GM21717 (cell line): ENCODE measurements around the gene HSPB1.
"Not testable (repeated sequence)": the region's sequence is repeated elsewhere in the genome, so short reads cannot be mapped to it uniquely, and the experiment has no call there.

Experiments used
- ATAC-seq: cut with Tn5 transposase; IDR thresholded peaks from one replicate; pipeline ENCODE4 v1.9.1; 2021; ENCODE audit warnings: mild to moderate bottlenecking, moderate library complexity; ENCODE audit not compliant: unreplicated experiment

The HSPB1 gene

GRCh38 chr7:76302347-76303201, at the start of gene HSPB1:
TSS of gene HSPB1 (plus strand) at chr7:76302673. CDS start at chr7:76302713, 40 bp downstream.
- ATAC-seq = no peak

GRCh38 chr7:76254781-76255180, 47.7 kb upstream of the HSPB1 start:
- no peak for ATAC-seq

- no peak for ATAC-seq
These were observed 44.5 kb upstream of the HSPB1 start for GRCh38 chr7:76257973-76258372.

GRCh38 chr7:76259124-76260093, 43.1 kb upstream of the HSPB1 start:
- ATAC-seq = no peak

GRCh38 chr7:76260171-76260703, 42.2 kb upstream of the HSPB1 start:
- no peak for ATAC-seq

- no peak for ATAC-seq
These were observed 41.1 kb upstream of the HSPB1 start for GRCh38 chr7:76261329-76261728.

- ATAC-seq = no peak
These were observed 40.5 kb upstream of the HSPB1 start for GRCh38 chr7:76261931-76262330.

- no peak for ATAC-seq
These were observed 39.6 kb upstream of the HSPB1 start for GRCh38 chr7:76262683-76263402.

- ATAC-seq = no peak
These were observed 37.2 kb upstream of the HSPB1 start for GRCh38 chr7:76265299-76265698.

DNA sequence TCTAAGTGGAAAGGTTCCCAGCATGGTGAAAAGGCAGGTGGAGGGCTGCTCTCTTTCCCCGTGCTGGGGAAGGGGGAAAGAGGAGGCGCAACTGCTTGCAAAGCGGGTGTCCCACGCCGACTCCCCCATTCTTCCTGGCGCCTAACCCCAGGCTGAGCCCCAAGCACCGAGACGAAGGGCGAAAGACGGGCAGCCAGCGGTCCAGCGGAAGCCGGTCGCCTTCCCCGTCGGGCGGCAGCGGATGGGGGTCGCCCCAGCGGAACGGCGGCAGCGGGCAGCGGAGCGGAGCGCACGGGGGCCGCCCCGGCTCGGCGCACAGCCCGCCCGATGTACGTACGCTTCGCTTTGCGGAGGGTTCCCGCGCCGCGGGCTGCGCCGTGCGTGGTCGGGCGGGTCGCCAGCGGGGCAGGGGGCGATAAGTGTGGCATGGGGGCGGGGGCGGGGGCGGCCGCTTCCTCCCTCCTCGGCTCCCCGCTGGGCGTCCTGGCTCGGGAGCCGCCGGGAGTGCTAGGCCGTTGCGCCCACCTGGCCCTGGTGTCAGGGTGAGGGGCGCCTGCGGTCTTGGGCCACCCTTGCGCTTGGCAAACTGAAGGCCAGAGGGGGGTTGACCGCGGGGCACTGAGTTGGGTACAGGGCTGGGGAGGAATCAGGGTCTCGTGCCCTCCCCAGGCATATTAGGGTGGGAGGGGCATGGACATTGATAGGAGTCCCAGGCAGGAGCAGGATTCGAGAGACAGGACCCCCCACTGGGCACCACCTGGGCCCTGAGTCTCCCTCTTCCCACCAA, 35.2 kb upstream of the HSPB1 start:
- ATAC-seq = no peak

- ATAC-seq = no peak
These were observed 34.6 kb upstream of the HSPB1 start for GRCh38 chr7:76267894-76268183.

- ATAC-seq = no peak
These were observed 34.1 kb upstream of the HSPB1 start for GRCh38 chr7:76268376-76268775.

DNA sequence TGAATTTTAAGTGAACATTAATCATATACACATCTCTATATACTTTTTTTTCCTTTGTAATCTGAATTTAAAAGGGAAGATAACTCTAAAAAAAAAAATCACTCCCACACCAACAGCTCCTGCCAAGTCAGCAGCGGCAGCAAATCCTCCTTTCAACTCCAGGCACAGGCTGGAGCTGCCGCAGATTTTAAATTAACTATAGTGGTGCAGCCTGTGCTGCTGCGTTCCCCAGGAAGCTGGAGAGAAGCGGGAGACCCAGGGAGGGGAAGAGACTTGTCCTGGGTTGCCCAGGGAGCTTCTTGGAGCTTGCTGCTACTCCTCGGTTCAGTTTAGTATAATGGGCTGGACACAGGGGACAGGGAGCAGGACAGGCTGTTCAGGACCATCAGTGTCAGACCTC, 32.6 kb upstream of the HSPB1 start:
- no peak for ATAC-seq

DNA sequence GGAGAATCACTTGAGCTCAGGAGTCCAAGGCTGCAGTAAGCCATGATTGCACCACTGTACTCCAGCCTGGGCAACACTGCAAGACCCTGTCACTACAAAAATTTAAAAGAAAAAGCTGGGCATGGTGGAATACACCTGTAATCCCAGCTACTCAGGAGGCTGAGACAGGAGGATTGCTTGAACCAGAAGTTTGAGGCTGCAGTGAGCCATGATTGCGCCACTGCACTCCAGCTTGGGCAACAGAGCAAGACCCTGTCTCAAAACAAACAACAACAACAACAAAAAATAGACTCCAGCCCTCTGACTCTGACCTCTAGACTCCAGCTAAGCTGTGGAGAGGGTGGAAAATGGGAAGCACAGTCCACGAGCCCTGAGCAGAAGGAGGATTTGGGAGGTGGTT, 31.1 kb upstream of the HSPB1 start:
- not testable (repeated sequence) for ATAC-seq

DNA sequence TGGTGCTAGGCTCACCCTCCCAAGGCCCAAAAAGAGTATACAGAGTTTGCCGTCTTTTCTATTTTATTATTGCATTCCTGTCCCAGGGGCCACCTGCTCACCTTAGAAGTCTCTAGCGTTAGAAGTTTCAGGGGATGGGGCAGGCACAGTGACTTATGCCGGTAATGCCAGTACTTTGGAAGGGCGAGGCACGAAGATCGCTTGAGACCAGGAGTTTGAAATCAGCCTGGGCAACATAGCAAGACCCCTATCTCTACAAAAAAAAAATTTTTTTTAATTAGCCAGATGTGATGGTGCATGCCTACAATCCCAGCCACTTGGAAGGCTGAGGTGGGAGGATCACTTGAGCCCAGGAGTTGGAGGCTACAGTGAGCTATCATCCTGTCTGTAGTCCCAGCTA, 30.3 kb upstream of the HSPB1 start:
- no peak for ATAC-seq

DNA sequence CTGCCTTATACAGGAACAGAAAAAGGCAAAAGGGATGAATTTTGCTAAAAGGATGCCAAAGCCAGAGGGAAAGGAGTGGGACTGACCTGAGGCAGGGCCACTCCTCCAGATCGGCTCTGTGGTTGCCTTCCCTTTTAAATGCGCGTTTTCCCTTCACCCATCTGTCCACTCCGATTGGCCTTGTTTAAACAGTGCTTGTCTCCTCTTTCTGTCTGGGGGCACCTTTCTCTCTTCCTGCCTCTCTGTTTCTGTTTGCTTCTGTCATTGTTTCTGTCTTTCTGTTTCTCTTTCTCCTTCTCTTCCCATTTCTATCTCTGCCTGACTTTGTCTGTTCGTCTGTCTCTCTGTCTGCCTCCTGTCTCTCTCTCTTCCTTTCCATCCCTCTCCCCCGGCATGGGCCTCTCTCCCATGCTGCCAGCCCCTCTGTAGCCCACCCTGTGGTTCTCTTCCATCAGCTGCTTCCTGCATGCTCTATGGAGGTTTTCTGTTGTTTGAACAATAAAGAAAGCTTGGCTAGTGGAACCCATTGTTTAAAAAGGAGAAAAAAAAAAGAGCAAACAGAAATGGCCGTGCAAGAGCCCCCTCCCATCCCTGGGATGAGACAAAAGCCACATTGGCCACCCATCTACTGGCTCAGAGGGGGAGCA, 29.5 kb upstream of the HSPB1 start:
- ATAC-seq = peak; percentile 66

- no peak for ATAC-seq
These were observed 29.0 kb upstream of the HSPB1 start for GRCh38 chr7:76273503-76273902.

- ATAC-seq = no peak
These were observed 23.9 kb upstream of the HSPB1 start for GRCh38 chr7:76278540-76278939.

DNA sequence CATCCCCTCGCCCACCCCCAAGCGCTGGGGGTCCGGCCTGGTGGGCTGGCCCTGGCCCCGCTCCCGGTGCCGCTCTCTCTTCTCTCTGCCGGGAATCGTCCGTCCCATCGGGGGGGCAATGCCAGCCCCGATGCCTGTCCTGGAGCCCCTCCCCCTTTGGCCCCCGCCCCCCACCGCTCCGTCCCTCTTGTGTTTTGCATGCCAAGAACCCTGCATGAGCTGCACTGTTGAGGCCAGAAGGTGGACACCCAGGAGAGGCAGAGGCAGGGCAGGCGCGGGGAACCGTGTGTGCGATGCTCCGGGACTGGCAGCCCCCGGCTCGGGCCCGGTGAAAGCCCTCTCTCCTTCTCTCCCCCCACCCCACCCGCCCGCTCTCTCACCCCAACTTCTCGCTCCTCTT, 22.1 kb upstream of the HSPB1 start:
- no peak for ATAC-seq
